Stimulated activated CD4-positive, alpha-beta T cell treated with anti-CD3 and anti-CD28 coated beads, Interleukin-1b, Interleukin-23, amount 100 ng/mL, for 24 hours (primary cell): ENCODE data around the gene CUBN.

Experiments
- DNase-seq, 4 experiments: peaks; one replicate each; pipeline ENCODE4 v3.0.0-alpha.2; 2020; ENCODE audit warnings: low read depth in 4 of 4, low spot score in 1 of 4

Gene CUBN

GRCh38 chr10:17129741-17130140 lies at the start of gene CUBN:
TSS of gene CUBN (minus strand) at chr10:17129811. CDS start at chr10:17129765, 46 bp downstream.
- DNase-seq: no peak

- DNase-seq: no peak
These were observed 49.4 kb upstream of the CUBN start for GRCh38 chr10:17179002-17179401.

GRCh38 chr10:17178006-17178405 lies 48.4 kb upstream of the CUBN start:
- no peak for DNase-seq

- no peak for DNase-seq
These were observed 47.4 kb upstream of the CUBN start for GRCh38 chr10:17177014-17177413.

- no peak for DNase-seq
These were observed 46.5 kb upstream of the CUBN start for GRCh38 chr10:17176091-17176490.

GRCh38 chr10:17175551-17175950 lies 45.9 kb upstream of the CUBN start:
- DNase-seq: no peak

- DNase-seq: no peak
These were observed 45.0 kb upstream of the CUBN start for GRCh38 chr10:17174626-17175025.

- DNase-seq: no peak
These were observed 41.6 kb upstream of the CUBN start for GRCh38 chr10:17171141-17171641.

- no peak for DNase-seq
These were observed 40.2 kb upstream of the CUBN start for GRCh38 chr10:17169803-17170202.

- DNase-seq: no peak
These were observed 37.1 kb upstream of the CUBN start for GRCh38 chr10:17166699-17167098.

GRCh38 chr10:17162828-17163227 lies 33.2 kb upstream of the CUBN start:
- DNase-seq: no peak

GRCh38 chr10:17161775-17162174 lies 32.2 kb upstream of the CUBN start:
- no peak for DNase-seq

- DNase-seq: no peak
These were observed 27.4 kb upstream of the CUBN start for GRCh38 chr10:17157024-17157423.

- DNase-seq: no peak
These were observed 26.2 kb upstream of the CUBN start for GRCh38 chr10:17155826-17156225.

- no peak for DNase-seq
These were observed 24.5 kb upstream of the CUBN start for GRCh38 chr10:17154116-17154515.

- DNase-seq: no peak
These were observed 23.7 kb upstream of the CUBN start for GRCh38 chr10:17153321-17153720.

GRCh38 chr10:17151716-17152115 lies 22.1 kb upstream of the CUBN start:
- DNase-seq: no peak

- no peak for DNase-seq
These were observed 18.4 kb upstream of the CUBN start for GRCh38 chr10:17147884-17148489.

GRCh38 chr10:17146892-17147291 lies 17.3 kb upstream of the CUBN start:
- DNase-seq: no peak

GRCh38 chr10:17145239-17145638 lies 15.6 kb upstream of the CUBN start:
- no peak for DNase-seq

GRCh38 chr10:17144757-17145156 lies 15.1 kb upstream of the CUBN start:
- peak; percentile 19 to 53 (median 38) for DNase-seq

- DNase-seq: no peak
These were observed 14.4 kb upstream of the CUBN start for GRCh38 chr10:17144032-17144431.

GRCh38 chr10:17143055-17143690 lies 13.6 kb upstream of the CUBN start:
- no peak for DNase-seq
